Measurements from ENCODE around the gene S100A9.
"Not testable (repeated sequence)": the region's sequence is repeated elsewhere in the genome, so short reads cannot be mapped to it uniquely, and the experiment has no call there.

The S100A9 gene

GRCh38 chr1:153357853-153358690 is at the start of gene S100A9:
S100A9 (plus strand) TSS chr1:153357854; CDS start chr1:153358284, 430 bp downstream.
- DNase-seq (ENCODE audit: low read depth in 2 of 2) = no peak

GRCh38 chr1:153308540-153308939 is 49.1 kb upstream of the S100A9 start:
- no peak for DNase-seq (ENCODE audit: low read depth in 2 of 2)

GRCh38 chr1:153309441-153309840 is 48.2 kb upstream of the S100A9 start:
- no peak for DNase-seq (ENCODE audit: low read depth in 2 of 2)

- no peak for DNase-seq (ENCODE audit: low read depth in 2 of 2)
These were observed 47.1 kb upstream of the S100A9 start for GRCh38 chr1:153310526-153310925.

- no peak for DNase-seq (ENCODE audit: low read depth in 2 of 2)
These were observed 45.0 kb upstream of the S100A9 start, which contains the start of gene PGLYRP3 for GRCh38 chr1:153312570-153313186. PGLYRP3 (minus strand) TSS chr1:153312952; CDS start chr1:153310665, 2,287 bp downstream.

- no peak for DNase-seq (ENCODE audit: low read depth in 2 of 2)
These were observed 44.4 kb upstream of the S100A9 start for GRCh38 chr1:153313288-153313687.

GRCh38 chr1:153314388-153314787 is 43.3 kb upstream of the S100A9 start:
- not testable (repeated sequence) for DNase-seq (ENCODE audit: low read depth in 2 of 2)

- not testable (repeated sequence) for DNase-seq (ENCODE audit: low read depth in 2 of 2)
These were observed 41.6 kb upstream of the S100A9 start for GRCh38 chr1:153316013-153316412.

- not testable (repeated sequence) for DNase-seq (ENCODE audit: low read depth in 2 of 2)
These were observed 39.5 kb upstream of the S100A9 start for GRCh38 chr1:153318145-153318544.

- no peak for DNase-seq (ENCODE audit: low read depth in 2 of 2)
These were observed 35.1 kb upstream of the S100A9 start for GRCh38 chr1:153322568-153322967.

- DNase-seq (ENCODE audit: low read depth in 2 of 2) = no peak
These were observed 32.7 kb upstream of the S100A9 start for GRCh38 chr1:153324912-153325311.

GRCh38 chr1:153333902-153334301 is 23.8 kb upstream of the S100A9 start:
- no peak for DNase-seq (ENCODE audit: low read depth in 2 of 2)

GRCh38 chr1:153336650-153337049 is 21.0 kb upstream of the S100A9 start:
- no peak for DNase-seq (ENCODE audit: low read depth in 2 of 2)

- DNase-seq (ENCODE audit: low read depth in 2 of 2) = no peak
These were observed 19.4 kb upstream of the S100A9 start for GRCh38 chr1:153337980-153338853.

GRCh38 chr1:153339802-153340201 is 17.9 kb upstream of the S100A9 start:
- DNase-seq (ENCODE audit: low read depth in 2 of 2) = no peak

- no peak for DNase-seq (ENCODE audit: low read depth in 2 of 2)
These were observed 17.3 kb upstream of the S100A9 start for GRCh38 chr1:153340356-153340755.

- DNase-seq (ENCODE audit: low read depth in 2 of 2) = no peak
These were observed 16.2 kb upstream of the S100A9 start for GRCh38 chr1:153341431-153341934.

- no peak for DNase-seq (ENCODE audit: low read depth in 2 of 2)
These were observed 15.5 kb upstream of the S100A9 start for GRCh38 chr1:153342178-153342577.

GRCh38 chr1:153343040-153343681 is 14.5 kb upstream of the S100A9 start:
- DNase-seq (ENCODE audit: low read depth in 2 of 2) = no peak

- no peak for DNase-seq (ENCODE audit: low read depth in 2 of 2)
These were observed 13.6 kb upstream of the S100A9 start for GRCh38 chr1:153343811-153344717.
